ENCODE measurements around the gene FGF22. TPM values are rescaled to one million over a fixed set of nuclear protein-coding genes. Genes with fewer than 3 reads are reported as not detected.
A peak's percentile ranks its signal among the peaks of the same experiment; 100 is the strongest.

Gene FGF22
- total and polyA plus RNA-seq, 2 of the 8 experiments (the other 6 are each of a cell fraction or from before 2014, with no cell fraction given) = 0.44 to 1.7 TPM

GRCh38 chr19:679418-680286, 40.0 kb downstream of the FGF22 start (continued):
- TF ChIP-seq CBX8 (IDR thresholded peaks at IDR 0.05; ENCODE audit: borderline replicate concordance, low read depth, low read length) (no peak), SIN3A (conservative IDR thresholded peaks at IDR 0.05 in 1 of 2, IDR thresholded peaks at IDR 0.05 in 1 of 2; ENCODE audit: low read depth in 1 of 2, low read length in 2 of 2) (0 out of 4 replicates have a peak, but pooled peaks of 1 of the 2 experiments have one; percentile 25), EP300 (IDR thresholded peaks at IDR 0.05; ENCODE audit: borderline replicate concordance in 1 of 2, low read depth in 2 of 2, low read length in 2 of 2) (no peak), SRF (IDR thresholded peaks at IDR 0.05; ENCODE audit: low read depth, low read length) (no peak), RFX5 (IDR thresholded peaks at IDR 0.05; ENCODE audit: borderline replicate concordance, low read depth, low read length) (no peak), EGR1 (IDR thresholded peaks at IDR 0.05; ENCODE audit: borderline replicate concordance, low read depth, low read length) (0 out of 2 replicates have a peak, but pooled peaks have one; percentile 6), MAX (IDR thresholded peaks at IDR 0.05) (0 out of 2 replicates have a peak, but pooled peaks have one; percentile 30), PHF8 (conservative IDR thresholded peaks at IDR 0.05; ENCODE audit: low read depth, low read length) (peak; percentile 48), JUN (IDR thresholded peaks at IDR 0.05; ENCODE audit: low read depth, low read length) (no peak), NRF1 (IDR thresholded peaks at IDR 0.05; ENCODE audit: low read depth, low read length) (peak; percentile 4; the same call in 1 of the 2 replicates)
